ENCODE measurements around the gene PADI1.
"Not testable (repeated sequence)": the region's sequence is repeated elsewhere in the genome, so short reads cannot be mapped to it uniquely, and the experiment has no call there.

Gene PADI1

DNA sequence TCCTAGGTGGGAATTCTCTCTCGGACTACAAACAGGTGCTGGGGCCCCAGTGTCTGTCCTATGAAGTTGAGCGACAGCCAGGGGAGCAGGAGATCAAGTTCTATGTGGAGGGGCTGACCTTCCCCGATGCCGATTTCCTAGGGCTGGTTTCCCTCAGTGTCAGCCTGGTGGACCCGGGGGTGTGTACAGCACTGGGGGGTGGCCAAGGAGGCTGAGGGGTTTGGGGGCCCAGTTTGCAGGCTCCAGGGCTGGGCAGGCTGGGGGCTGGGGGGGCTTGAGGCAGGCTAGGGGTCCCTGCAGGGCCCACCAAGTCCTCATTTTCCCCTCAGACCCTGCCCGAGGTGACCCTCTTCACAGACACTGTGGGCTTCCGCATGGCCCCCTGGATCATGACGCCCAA lies 23.7 kb downstream of the PADI1 start:
- no peak for TF ChIP-seq GATA1 (IDR thresholded peaks at IDR 0.05; ENCODE audit: low read depth, low read length)
- no peak for TF ChIP-seq POLR2A (IDR thresholded peaks at IDR 0.05; ENCODE audit: low read length)
- DNase-seq: no peak

DNA sequence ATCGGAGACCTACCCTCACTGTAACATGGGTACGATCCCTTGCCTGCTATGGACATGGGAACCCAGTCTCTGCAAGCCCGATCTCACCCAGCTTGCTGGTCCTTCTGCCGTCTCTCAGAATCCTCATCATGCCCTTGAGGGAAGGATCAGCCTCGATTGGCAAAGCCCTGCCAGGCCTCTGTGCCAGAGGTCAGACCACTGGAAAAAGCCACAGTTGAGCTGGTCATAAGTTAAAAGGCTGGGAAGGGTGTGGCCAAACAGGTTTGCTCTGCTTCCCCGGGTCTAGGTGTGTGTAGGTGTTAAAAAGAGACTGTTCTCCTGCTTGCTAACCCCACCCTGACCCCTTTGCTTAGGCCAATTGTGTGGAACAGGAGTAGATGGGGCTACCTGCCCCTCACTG lies 24.5 kb downstream of the PADI1 start:
- no peak for TF ChIP-seq GATA1 (IDR thresholded peaks at IDR 0.05; ENCODE audit: low read depth, low read length)
- no peak for TF ChIP-seq POLR2A (IDR thresholded peaks at IDR 0.05; ENCODE audit: low read length)
- DNase-seq: no peak

DNA sequence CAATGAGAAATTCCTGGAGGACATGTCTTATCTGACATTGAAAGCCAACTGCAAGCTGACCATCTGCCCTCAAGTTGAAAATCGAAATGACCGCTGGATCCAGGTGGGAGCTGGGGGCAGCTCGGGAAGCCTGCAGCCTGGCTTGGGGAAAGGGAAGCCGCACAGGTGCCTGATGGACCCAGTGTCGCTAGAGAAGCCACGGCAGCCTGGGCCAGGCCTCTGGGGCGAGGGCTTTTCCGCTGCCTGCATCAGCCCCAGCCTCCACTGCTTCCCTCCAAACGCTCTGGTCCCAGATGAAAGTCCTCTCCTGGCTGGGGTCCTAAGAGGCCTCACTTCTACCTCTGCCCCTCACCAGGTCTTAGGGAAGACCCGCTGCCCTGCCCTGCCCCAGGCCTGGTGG lies 25.2 kb downstream of the PADI1 start:
- DNase-seq: no peak
- TF ChIP-seq GATA1 (IDR thresholded peaks at IDR 0.05; ENCODE audit: low read depth, low read length) (no peak), POLR2A (IDR thresholded peaks at IDR 0.05; ENCODE audit: low read length) (no peak)

DNA sequence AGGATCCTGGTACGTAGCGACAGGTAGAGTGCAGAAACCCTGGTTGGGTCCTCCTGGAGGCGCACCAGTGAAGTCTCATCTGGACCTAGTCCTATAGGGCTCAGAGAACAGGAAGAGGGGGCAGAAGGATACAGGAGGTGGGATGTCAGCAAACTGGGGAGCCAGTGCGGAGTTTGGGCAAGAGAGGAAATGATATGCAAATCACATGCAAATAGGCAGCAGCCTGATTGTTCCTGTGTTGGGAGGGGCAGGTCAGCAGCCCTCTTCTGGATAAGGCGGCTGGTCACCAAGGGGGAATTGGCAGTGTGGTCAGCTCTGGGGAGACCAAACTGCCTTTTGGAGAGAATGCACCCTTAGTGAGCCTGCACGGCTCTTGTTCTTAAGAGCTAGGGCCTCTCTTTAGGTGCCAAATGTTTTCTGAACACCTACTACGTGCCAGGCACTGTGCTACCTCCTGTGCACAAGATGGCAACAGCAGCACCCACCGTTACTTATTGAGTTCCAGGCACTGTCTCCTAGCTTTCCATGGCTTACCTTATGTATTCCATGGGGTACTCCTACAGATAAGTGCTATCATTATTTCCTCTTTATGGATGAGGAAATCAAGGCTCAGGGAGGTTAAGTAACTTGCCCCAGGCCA lies 25.9 kb downstream of the PADI1 start:
- no peak for DNase-seq
- no peak for TF ChIP-seq POLR2A (IDR thresholded peaks at IDR 0.05; ENCODE audit: low read length)
- no peak for TF ChIP-seq GATA1 (IDR thresholded peaks at IDR 0.05; ENCODE audit: low read depth, low read length)

DNA sequence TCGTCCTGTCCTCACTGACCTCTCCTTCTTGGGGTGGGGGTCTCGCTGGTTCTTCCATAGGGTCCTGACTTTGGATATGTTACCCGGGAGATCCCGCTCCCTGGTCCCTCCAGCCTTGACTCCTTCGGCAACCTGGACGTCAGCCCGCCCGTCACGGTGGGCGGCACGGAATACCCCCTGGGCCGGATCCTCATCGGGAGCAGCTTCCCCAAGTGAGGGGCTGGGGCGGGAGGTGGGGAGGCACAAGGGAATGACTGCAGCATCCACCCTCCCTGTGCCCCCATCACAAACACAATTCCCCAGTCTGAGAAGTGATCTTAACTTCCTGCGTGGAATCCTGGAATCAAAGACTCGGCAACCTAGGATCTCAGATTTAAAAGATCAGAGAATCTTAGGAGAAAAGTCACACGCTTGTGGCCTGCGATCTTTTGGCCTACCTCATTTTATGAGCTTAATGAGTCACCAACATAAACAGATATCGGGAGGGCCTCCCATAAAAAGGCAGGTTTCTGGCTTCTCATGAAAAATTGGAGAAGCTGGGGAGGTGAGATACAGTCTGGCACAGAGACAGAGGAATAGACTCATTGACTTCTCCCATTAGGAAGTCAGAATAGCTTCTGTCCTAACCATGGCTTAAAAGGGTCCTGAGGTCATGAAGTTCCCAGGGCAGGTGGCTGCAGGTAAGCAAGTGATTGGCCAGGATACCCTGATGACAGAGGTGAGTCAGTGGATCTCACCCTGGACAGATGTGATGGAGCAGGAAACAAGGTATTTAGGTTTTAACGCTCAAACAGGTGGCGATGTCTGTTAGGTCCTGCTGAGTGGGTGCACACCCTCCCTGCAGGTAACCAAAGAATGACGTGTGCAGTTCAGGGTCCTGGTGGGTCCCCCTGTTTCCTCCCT lies 28.1 kb downstream of the PADI1 start:
- TF ChIP-seq POLR2A (IDR thresholded peaks at IDR 0.05; ENCODE audit: low read length) (no peak), GATA1 (IDR thresholded peaks at IDR 0.05; ENCODE audit: low read depth, low read length) (no peak)
- no peak for DNase-seq

DNA sequence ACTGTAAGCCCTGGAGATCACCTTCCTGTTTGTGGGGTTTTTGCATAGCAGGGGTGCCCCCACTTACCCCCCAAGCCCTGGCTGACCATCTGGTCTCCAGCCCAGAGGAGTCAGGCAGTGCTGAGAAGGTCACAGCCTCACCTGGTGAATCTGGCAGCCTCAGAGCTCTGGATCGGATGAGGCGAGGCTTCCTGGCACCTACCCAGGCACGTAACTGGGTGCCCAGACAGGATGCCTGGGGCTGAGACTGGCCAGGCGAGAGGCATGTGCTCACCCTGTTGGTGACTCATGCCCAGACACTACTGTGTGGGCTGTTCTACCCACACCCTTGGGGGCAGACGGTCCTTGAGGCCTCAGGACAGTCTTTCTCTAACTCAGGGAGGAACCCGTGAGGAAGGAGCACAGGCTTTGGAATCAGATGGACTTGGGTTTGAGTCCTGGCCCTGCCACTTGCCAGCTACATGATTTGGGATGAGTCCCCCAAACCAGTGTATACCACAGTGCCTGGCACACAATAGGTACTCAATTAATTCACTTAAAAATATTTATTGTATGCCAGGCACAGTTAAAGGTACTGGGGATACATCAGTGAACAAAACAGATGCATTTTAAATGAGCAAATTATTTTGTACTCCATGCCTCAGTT lies 28.9 kb downstream of the PADI1 start:
- no peak for DNase-seq
- TF ChIP-seq POLR2A (IDR thresholded peaks at IDR 0.05; ENCODE audit: low read length) (no peak), GATA1 (IDR thresholded peaks at IDR 0.05; ENCODE audit: low read depth, low read length) (no peak)

DNA sequence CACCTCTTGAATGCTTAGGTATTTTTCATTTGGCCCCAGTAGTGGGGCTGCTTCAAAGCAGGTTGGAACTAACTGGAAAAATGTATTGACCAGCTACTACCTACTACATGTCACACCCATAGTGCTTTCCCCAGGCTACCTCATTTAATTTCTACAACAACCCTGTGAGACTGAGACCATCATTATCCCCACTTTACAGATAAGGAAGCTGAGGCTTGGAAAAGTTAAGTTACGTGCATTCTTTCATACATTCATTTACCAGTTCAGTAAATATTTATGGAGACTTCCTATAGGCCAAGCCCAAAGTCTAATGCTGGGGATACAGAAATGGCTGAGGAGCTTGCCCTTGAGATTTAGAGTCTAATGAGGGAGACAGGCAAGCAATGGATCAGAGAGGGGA lies 29.5 kb downstream of the PADI1 start:
- no peak for DNase-seq
- TF ChIP-seq GATA1 (IDR thresholded peaks at IDR 0.05; ENCODE audit: low read depth, low read length) (no peak), POLR2A (IDR thresholded peaks at IDR 0.05; ENCODE audit: low read length) (no peak)

DNA sequence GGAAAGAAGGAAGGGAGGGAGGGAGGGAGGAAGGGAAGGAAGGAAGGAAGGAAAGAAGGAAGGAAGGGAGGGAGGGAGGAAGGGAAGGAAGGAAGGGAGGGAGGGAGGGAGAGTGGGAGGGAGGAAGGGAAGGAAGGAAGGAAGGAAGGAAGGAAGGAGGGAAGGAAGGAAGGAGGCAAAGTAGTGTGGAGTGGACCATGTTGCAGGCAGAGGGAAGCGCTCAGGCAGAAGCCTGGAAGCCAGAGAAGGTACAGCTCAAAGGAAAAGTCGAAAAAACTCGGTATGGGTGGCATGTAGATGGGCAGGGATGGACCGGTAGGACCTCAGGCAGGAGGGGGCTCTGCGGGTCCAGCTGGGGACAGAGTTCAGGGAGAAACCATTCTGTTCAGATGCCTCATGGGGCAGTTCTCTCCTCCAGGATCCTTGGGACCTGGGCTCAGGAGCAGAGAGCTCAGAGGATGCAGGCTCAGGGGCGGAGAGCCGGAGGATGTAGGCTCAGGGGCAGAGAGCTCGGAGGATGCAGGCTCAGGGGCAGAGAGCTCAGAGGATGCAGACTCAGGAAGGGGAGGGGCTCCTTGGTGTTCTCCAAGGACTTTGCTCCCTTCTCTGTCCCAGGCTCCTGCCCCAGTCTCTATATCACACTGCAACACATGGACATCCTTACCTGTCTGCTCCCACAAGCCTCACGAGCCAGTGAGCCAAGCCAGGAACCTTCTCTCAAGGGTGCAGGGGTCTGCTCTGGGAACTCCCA lies 30.4 kb downstream of the PADI1 start:
- no peak for TF ChIP-seq POLR2A (IDR thresholded peaks at IDR 0.05; ENCODE audit: low read length)
- TF ChIP-seq GATA1 (IDR thresholded peaks at IDR 0.05; ENCODE audit: low read depth, low read length): no peak
- DNase-seq: no peak

DNA sequence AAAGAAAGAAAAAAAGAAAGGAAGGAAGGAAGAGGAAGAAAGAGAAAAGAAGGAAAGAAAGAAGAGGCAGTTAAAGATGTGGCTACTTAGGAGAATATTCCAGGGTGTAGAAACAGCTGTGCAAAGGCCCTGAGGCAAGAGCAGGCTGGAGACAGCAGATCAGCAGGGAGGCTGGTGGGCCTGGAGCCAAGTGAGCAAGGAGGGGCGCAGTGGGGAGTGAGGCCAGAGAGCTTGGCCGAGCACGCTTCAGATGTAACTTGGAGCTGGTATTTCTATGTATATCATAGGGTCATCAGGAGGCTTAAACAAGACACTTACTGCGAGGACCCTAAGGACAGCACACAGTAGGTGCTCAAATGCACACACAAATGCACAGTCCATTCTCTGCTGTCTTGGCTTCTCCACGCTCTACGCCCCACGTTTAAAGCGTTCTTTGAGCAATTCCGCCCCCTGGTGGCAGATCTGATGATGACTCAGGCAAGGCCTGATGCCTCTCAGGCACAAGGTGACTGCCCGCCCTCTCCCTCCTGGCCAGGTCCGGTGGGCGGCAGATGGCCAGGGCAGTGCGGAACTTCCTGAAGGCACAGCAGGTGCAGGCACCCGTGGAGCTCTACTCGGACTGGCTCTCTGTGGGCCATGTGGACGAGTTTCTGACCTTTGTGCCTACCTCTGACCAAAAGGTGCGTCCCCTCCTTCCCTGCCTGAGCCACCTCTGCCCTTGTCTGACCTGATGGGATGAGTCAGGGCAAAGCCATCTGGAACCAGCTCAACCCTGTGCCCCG lies 32.0 kb downstream of the PADI1 start:
- no peak for TF ChIP-seq POLR2A (IDR thresholded peaks at IDR 0.05; ENCODE audit: low read length)
- TF ChIP-seq GATA1 (IDR thresholded peaks at IDR 0.05; ENCODE audit: low read depth, low read length): no peak
- peak; percentile 74 to 88 for DNase-seq

DNA sequence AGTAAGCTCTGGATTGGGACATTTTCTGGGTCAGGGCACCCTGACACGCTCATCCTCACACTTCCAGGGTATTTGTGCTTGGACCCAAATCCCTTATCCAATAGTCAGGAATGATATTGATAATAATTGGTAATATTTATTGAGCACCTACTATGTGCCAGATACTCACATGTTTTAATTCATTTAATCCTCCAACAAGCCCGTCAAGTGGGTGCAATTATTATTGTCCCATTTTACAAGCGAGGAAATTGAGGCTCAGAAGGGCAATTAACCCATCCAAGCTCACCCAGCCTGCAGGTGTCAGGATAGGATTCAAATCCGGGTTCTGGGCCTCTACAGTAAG lies 32.6 kb downstream of the PADI1 start:
- DNase-seq: no peak
- TF ChIP-seq POLR2A (IDR thresholded peaks at IDR 0.05; ENCODE audit: low read length) (no peak), GATA1 (IDR thresholded peaks at IDR 0.05; ENCODE audit: low read depth, low read length) (no peak)

DNA sequence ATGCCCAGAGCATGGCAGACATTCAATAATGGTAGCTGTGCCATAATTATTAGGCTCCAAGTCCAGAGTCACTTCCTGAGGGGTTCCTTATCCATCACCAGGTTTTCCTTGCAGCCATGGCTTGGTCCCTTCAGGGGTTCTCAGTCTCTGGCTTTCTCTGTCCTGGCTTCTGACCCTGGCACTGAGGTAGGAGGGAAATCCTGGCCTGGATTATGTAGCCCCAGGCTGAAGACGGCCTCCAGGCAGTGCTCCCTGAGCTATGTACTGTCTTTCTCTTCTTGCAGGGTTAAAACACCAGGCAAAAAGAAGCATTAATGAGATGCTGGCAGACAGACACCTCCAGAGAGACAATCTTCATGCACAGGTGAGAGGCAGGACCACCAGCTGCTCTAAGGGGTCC lies 34.5 kb downstream of the PADI1 start:
- DNase-seq: peak; percentile 63 to 68
- TF ChIP-seq GATA1 (IDR thresholded peaks at IDR 0.05; ENCODE audit: low read depth, low read length) (no peak), POLR2A (IDR thresholded peaks at IDR 0.05; ENCODE audit: low read length) (no peak)

DNA sequence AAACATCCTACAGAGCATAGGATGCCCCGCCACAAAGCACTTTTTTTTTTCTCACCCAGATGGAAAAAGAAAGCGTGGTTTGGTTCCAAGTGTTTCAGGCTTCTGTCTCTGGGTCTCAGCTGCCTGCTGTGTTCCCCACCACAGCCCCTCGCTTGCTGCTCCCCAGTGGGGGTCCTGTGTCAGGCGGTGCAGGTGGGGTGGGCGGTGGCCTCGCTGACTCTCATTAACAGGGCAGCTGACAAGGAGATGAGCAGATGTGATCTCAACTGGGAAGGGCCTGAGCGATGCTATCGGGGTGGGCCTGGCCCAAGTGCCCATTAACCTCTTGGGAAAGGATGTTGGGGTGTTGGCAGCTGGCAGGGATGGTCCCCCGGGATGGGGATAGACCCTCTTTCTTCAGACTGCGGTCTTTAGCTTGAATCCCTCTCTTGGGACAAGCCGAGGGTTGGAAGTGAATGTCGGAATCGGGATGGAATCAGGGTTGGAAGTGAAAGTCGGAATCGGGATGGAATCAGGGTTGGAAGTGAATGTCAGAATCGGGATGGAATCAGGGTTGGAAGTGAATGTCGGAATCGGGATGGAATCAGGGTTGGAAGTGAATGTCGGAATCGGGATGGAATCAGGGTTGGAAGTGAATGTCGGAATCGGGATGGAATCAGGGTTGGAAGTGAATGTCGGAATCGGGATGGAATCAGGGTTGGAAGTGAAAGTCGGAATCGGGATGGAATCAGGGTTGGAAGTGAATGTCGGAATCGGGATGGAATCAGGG lies 36.3 kb downstream of the PADI1 start:
- DNase-seq: not testable (repeated sequence)

DNA sequence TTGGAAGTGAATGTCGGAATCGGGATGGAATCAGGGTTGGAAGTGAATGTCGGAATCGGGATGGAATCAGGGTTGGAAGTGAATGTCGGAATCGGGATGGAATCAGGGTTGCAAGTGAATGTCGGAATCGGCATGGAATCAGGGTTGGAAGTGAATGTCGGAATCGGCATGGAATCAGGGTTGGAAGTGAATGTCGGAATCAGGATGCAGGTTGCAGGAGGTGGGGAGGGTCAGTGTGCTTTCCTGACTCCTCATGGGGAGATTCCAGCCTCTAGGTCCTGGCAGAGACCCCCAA lies 36.8 kb downstream of the PADI1 start:
- not testable (repeated sequence) for DNase-seq

All from erythroblast (primary cell).